K562 (cell line): ENCODE results near the gene PIK3C2B. TPM values are rescaled to one million over a fixed set of nuclear protein-coding genes. Genes with fewer than 3 reads are reported as not detected.

Experiments used
- BDP1 ChIP-seq: IDR thresholded peaks from 3 replicates; pipeline ENCODE4 v1.6.1; 2011; ENCODE audit not compliant: insufficient read length, insufficient read depth
- BRD4 ChIP-seq: fragments of 200-600 bp; sonication (generic); IDR thresholded peaks from 2 replicates; pipeline ENCODE4 v1.6.1; 2017; ENCODE audit warnings: inconsistent platforms
- FOXA3 ChIP-seq, 2 experiments: fragments of 450-650 bp in 1 of 2; sonication (generic) in 1 of 2; formaldehyde crosslinking; IDR thresholded peaks in 1 of 2; conservative IDR thresholded peaks in 1 of 2; 2 replicates each; pipeline versions ENCODE4 v1.4.0 to v1.8.0; 2020 to 2022; ENCODE audit warnings: mild to moderate bottlenecking in 2 of 2, missing genetic modification reagents in 1 of 2
- GATAD2A ChIP-seq: fragments of 450-650 bp; IDR thresholded peaks from 2 replicates; pipeline ENCODE4 v1.6.1; 2017
- HDAC2 ChIP-seq: fragments of 450-650 bp; IDR thresholded peaks from 2 replicates; pipeline ENCODE4 v1.6.1; 2016; ENCODE audit warnings: mild to moderate bottlenecking
- HDAC3 ChIP-seq: fragments of 450-650 bp; IDR thresholded peaks from 2 replicates; pipeline ENCODE4 v1.6.1; 2018; ENCODE audit warnings: borderline replicate concordance, mild to moderate bottlenecking, moderate library complexity; ENCODE audit not compliant: partially characterized antibody
- HNRNPLL ChIP-seq: fragments of 200-400 bp; formaldehyde crosslinking; IDR thresholded peaks from 2 replicates; pipeline ENCODE4 v1.6.1; 2017; ENCODE audit warnings: low read length, low read depth, mild to moderate bottlenecking; ENCODE audit not compliant: poor library complexity, severe bottlenecking
- KDM2B ChIP-seq: fragments of 250-450 bp; sonication (Bioruptor Pico); IDR thresholded peaks from 2 replicates; pipeline ENCODE4 v1.8.0; 2021; ENCODE audit warnings: mild to moderate bottlenecking, moderate library complexity
- POLR2A ChIP-seq: fragments of 450-650 bp; conservative IDR thresholded peaks from 2 replicates; pipeline ENCODE4 v1.6.1; 2016
- POLR3G ChIP-seq: IDR thresholded peaks from 2 replicates; pipeline ENCODE4 v1.6.1; 2011; ENCODE audit not compliant: insufficient read length, insufficient replicate concordance; ENCODE audit errors: extremely low read depth
- RFX5 ChIP-seq: IDR thresholded peaks from 2 replicates; pipeline ENCODE4 v1.6.1; 2011; ENCODE audit warnings: low read depth, mild to moderate bottlenecking, improper control_type of control experiment, low read length
- SMARCC2 ChIP-seq: fragments of 450-650 bp; IDR thresholded peaks from 2 replicates; pipeline ENCODE4 v1.6.1; 2017; ENCODE audit warnings: antibody characterized with exemption, moderate library complexity, mild to moderate bottlenecking, low read depth
- SOX6 ChIP-seq: fragments of 450-650 bp; IDR thresholded peaks from 2 replicates; pipeline ENCODE4 v1.6.1; 2014; ENCODE audit warnings: mild to moderate bottlenecking
- ZEB2 ChIP-seq: fragments of 450-650 bp; IDR thresholded peaks from 2 replicates; pipeline ENCODE4 v1.6.1; 2016
- polyA plus RNA-seq, 8 experiments: library from polyadenylated mRNA; depleted of rRNA in 4 of 8; stranded (reverse) in 5 of 8; unstranded in 3 of 8; fragments of >200 nt; fragmentation: Nextera tagmentation in 2 of 8; fragmentation: Illumina TruSeq in 1 of 8; extraction: Ambion mirVana in 2 of 8; extraction: Trizol in 1 of 8; gene quantifications; 2 replicates each; pipeline versions ENCODE4 v1.2.1 to v1.2.3, GENCODE V29; 2011 to 2014; ENCODE audit warnings: inconsistent platforms in 1 of 8, missing spikeins in 1 of 8
- total RNA-seq, 7 experiments: library from RNA; depleted of rRNA in 6 of 7; stranded (reverse); fragments of >200 nt in 6 of 7; fragmentation: Illumina TruSeq in 2 of 7; extraction: Trizol in 2 of 7; gene quantifications; 2 replicates each; pipeline versions ENCODE4 v1.2.1 to v1.2.3, GENCODE V29; 2011 to 2021; ENCODE audit warnings: low replicate concordance in 1 of 7
- TF ChIP-seq, protein P1 (sequence below): sonication (generic); formaldehyde crosslinking; IDR thresholded peaks from 2 replicates; pipeline ENCODE4 v1.8.0; 2022; ENCODE audit warnings: missing genetic modification reagents, mild to moderate bottlenecking, borderline replicate concordance
- TF ChIP-seq, protein P2 (sequence below): fragments of 250-450 bp; sonication (Bioruptor Pico); IDR thresholded peaks from 2 replicates; pipeline ENCODE4 v1.5.0; 2020; ENCODE audit warnings: mild to moderate bottlenecking
- TF ChIP-seq, protein P3 (sequence below): sonication (generic); formaldehyde crosslinking; IDR thresholded peaks from 2 replicates; pipeline ENCODE4 v1.8.0; 2022; ENCODE audit warnings: mild to moderate bottlenecking, missing genetic modification reagents
- TF ChIP-seq, protein P4 (sequence below): fragments of 250-450 bp; sonication (Bioruptor Pico); IDR thresholded peaks from 2 replicates; pipeline ENCODE4 v1.4.0; 2020; ENCODE audit warnings: mild to moderate bottlenecking, moderate library complexity, borderline replicate concordance
- TF ChIP-seq, protein P5 (sequence below): fragments of 450-650 bp; formaldehyde crosslinking; IDR thresholded peaks from 2 replicates; pipeline ENCODE4 v1.4.0; 2022; ENCODE audit warnings: missing genetic modification characterization

Gene PIK3C2B
- total and polyA plus RNA-seq, 9 of the 15 experiments (the other 6 are each of a cell fraction or from before 2014, with no cell fraction given), result 0.10 to 2.9 (median 0.72) TPM

DNA sequence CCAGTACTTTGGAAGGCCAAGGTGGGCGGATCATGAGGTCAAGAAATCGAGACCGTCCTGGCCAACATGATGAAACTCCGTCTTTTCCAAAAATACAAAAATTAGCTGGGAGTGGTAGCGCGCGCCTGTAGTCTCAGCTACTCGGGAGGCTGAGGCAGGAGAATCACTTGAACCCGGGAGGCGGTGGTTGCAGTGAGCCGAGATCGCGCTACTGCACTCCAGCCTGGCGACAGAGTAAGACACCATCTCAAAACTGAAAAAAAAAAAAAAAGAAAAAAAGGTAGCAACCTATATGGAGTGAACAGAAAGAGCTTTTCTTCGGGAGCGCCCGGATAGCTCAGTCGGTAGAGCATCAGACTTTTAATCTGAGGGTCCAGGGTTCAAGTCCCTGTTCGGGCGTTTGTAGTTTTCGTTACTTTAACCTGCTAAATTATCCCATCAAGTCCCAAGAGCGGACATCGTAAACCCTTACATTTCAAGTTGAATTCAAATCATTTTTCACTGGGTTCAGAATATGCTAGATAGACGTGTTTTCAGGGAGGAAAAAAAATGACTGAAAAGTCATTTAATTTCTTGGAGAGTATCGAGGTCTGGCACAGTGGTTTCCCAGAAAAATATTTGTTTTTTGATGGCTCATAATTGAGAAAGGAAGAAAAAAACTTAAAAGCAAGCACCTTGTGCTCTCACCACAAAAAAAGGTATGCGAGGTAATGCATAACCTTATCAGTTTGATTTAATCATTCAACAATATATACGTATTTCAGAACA, 11.8 kb upstream of the PIK3C2B start (continued):
- TF ChIP-seq HDAC2 (no peak; the same call in 1 of the 2 replicates), KDM2B (CRISPR knock-in tag) (0 out of 2 replicates have a peak, but pooled peaks have one; percentile 5), HNRNPLL (peak; percentile 32), BRD4 (peak; percentile 71), RFX5 (peak; percentile 79; the same call in 1 of the 2 replicates), SOX6 (peak; percentile 10; the same call in 1 of the 2 replicates), SMARCC2 (0 out of 2 replicates have a peak, but pooled peaks have one; percentile 23), ZEB2 (peak; percentile 27; the same call in 1 of the 2 replicates), GATAD2A (no peak), HDAC3 (peak; percentile 84), POLR3G (peak; percentile 67), BDP1 (peak; percentile 61), FOXA3 (CRISPR knock-in tag; conservative IDR thresholded peaks at IDR 0.05 in 1 of 2, IDR thresholded peaks at IDR 0.05 in 1 of 2) (peak in 1 of 2 experiments; percentile 20; a peak in 1 of 4 replicates), POLR2A (no peak; the same call in 1 of the 2 replicates)
- TF ChIP-seq, protein P1, sequence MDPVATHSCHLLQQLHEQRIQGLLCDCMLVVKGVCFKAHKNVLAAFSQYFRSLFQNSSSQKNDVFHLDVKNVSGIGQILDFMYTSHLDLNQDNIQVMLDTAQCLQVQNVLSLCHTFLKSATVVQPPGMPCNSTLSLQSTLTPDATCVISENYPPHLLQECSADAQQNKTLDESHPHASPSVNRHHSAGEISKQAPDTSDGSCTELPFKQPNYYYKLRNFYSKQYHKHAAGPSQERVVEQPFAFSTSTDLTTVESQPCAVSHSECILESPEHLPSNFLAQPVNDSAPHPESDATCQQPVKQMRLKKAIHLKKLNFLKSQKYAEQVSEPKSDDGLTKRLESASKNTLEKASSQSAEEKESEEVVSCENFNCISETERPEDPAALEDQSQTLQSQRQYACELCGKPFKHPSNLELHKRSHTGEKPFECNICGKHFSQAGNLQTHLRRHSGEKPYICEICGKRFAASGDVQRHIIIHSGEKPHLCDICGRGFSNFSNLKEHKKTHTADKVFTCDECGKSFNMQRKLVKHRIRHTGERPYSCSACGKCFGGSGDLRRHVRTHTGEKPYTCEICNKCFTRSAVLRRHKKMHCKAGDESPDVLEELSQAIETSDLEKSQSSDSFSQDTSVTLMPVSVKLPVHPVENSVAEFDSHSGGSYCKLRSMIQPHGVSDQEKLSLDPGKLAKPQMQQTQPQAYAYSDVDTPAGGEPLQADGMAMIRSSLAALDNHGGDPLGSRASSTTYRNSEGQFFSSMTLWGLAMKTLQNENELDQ (CRISPR knock-in tag), result no peak
- TF ChIP-seq, protein P2, sequence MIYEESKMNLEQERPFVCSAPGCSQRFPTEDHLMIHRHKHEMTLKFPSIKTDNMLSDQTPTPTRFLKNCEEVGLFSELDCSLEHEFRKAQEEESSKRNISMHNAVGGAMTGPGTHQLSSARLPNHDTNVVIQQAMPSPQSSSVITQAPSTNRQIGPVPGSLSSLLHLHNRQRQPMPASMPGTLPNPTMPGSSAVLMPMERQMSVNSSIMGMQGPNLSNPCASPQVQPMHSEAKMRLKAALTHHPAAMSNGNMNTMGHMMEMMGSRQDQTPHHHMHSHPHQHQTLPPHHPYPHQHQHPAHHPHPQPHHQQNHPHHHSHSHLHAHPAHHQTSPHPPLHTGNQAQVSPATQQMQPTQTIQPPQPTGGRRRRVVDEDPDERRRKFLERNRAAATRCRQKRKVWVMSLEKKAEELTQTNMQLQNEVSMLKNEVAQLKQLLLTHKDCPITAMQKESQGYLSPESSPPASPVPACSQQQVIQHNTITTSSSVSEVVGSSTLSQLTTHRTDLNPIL (CRISPR knock-in tag), result no peak
- TF ChIP-seq, protein P3, sequence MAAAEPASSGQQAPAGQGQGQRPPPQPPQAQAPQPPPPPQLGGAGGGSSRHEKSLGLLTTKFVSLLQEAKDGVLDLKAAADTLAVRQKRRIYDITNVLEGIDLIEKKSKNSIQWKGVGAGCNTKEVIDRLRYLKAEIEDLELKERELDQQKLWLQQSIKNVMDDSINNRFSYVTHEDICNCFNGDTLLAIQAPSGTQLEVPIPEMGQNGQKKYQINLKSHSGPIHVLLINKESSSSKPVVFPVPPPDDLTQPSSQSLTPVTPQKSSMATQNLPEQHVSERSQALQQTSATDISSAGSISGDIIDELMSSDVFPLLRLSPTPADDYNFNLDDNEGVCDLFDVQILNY (CRISPR knock-in tag), result no peak
- TF ChIP-seq, protein P4, sequence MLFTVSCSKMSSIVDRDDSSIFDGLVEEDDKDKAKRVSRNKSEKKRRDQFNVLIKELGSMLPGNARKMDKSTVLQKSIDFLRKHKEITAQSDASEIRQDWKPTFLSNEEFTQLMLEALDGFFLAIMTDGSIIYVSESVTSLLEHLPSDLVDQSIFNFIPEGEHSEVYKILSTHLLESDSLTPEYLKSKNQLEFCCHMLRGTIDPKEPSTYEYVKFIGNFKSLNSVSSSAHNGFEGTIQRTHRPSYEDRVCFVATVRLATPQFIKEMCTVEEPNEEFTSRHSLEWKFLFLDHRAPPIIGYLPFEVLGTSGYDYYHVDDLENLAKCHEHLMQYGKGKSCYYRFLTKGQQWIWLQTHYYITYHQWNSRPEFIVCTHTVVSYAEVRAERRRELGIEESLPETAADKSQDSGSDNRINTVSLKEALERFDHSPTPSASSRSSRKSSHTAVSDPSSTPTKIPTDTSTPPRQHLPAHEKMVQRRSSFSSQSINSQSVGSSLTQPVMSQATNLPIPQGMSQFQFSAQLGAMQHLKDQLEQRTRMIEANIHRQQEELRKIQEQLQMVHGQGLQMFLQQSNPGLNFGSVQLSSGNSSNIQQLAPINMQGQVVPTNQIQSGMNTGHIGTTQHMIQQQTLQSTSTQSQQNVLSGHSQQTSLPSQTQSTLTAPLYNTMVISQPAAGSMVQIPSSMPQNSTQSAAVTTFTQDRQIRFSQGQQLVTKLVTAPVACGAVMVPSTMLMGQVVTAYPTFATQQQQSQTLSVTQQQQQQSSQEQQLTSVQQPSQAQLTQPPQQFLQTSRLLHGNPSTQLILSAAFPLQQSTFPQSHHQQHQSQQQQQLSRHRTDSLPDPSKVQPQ (CRISPR knock-in tag), result peak; percentile 70; the same call in 1 of the 2 replicates
- TF ChIP-seq, protein P5, sequence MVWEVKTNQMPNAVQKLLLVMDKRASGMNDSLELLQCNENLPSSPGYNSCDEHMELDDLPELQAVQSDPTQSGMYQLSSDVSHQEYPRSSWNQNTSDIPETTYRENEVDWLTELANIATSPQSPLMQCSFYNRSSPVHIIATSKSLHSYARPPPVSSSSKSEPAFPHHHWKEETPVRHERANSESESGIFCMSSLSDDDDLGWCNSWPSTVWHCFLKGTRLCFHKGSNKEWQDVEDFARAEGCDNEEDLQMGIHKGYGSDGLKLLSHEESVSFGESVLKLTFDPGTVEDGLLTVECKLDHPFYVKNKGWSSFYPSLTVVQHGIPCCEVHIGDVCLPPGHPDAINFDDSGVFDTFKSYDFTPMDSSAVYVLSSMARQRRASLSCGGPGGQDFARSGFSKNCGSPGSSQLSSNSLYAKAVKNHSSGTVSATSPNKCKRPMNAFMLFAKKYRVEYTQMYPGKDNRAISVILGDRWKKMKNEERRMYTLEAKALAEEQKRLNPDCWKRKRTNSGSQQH, result peak; percentile 49; the same call in 1 of the 2 replicates
